ENCODE data around the gene SRRM1. TPM values are rescaled to one million over a fixed set of nuclear protein-coding genes. Genes with fewer than 3 reads are reported as not detected.
A peak's percentile ranks its signal among the peaks of the same experiment; 100 is the strongest.

Gene SRRM1
- total and polyA plus RNA-seq, 9 of the 15 experiments (the other 6 are each of a cell fraction or from before 2014, with no cell fraction given) = 54.5 to 268 (median 115) TPM

- TF ChIP-seq PBX2 (CRISPR knock-in tag; IDR thresholded peaks at IDR 0.05; ENCODE audit: low read depth) (no peak), PBX2 (tag; conservative IDR thresholded peaks at IDR 0.05; ENCODE audit: low read depth) (peak; percentile 86), ZNF384 (IDR thresholded peaks at IDR 0.05; ENCODE audit: low read depth, low read length) (peak; percentile 98), OTX1 (CRISPR knock-in tag; IDR thresholded peaks at IDR 0.05) (no peak), TFAM (CRISPR knock-in tag; conservative IDR thresholded peaks at IDR 0.05) (no peak), ZNF79 (CRISPR knock-in tag; IDR thresholded peaks at IDR 0.05; ENCODE audit: low read depth) (no peak), ZNF644 (tag; IDR thresholded peaks at IDR 0.05; ENCODE audit: low read depth) (no peak), SMARCC2 (IDR thresholded peaks at IDR 0.05; ENCODE audit: low read depth) (0 out of 2 replicates have a peak, but pooled peaks have one; percentile 48), MBD2 (IDR thresholded peaks at IDR 0.05; ENCODE audit: borderline replicate concordance, low read depth) (no peak), CCNT2 (IDR thresholded peaks at IDR 0.05; ENCODE audit: borderline replicate concordance, extremely low read depth, insufficient read length, low read depth, low read length) (peak; percentile 24), HOXB6 (CRISPR knock-in tag; IDR thresholded peaks at IDR 0.05; ENCODE audit: borderline replicate concordance) (no peak), DPF2 (IDR thresholded peaks at IDR 0.05) (peak; percentile 87), MBD1 (CRISPR knock-in tag; IDR thresholded peaks at IDR 0.05) (no peak), FOXP4 (CRISPR knock-in tag; IDR thresholded peaks at IDR 0.05; ENCODE audit: borderline replicate concordance) (no peak), ZNF263 (CRISPR knock-in tag; IDR thresholded peaks at IDR 0.05; ENCODE audit: borderline replicate concordance) (peak; percentile 80; the same call in 1 of the 2 replicates), TARDBP (IDR thresholded peaks at IDR 0.05) (no peak), FOS (IDR thresholded peaks at IDR 0.05; ENCODE audit: extremely low read depth, insufficient read length) (peak; percentile 61), GTF2F1 (IDR thresholded peaks at IDR 0.05; ENCODE audit: low read depth, low read length) (no peak), JUND (IDR thresholded peaks at IDR 0.05; ENCODE audit: borderline replicate concordance, low read depth, low read length) (peak; percentile 93), JUND (tag; IDR thresholded peaks at IDR 0.05; ENCODE audit: borderline replicate concordance, low read depth, low read length) (peak; percentile 91; the same call in 2 of the 3 replicates), CBFA2T2 (conservative IDR thresholded peaks at IDR 0.05) (no peak; the same call in 1 of the 2 replicates), ZNF408 (CRISPR knock-in tag; IDR thresholded peaks at IDR 0.05; ENCODE audit: low read depth) (no peak), RCOR1 (IDR thresholded peaks at IDR 0.05; ENCODE audit: borderline replicate concordance in 1 of 2, low read depth in 2 of 2, low read length in 2 of 2) (peak in 1 of 2 experiments; percentile 66; a peak in 1 of 4 replicates), ASH1L (IDR thresholded peaks at IDR 0.05; ENCODE audit: borderline replicate concordance, low read depth, partially characterized antibody) (no peak), MTA1 (IDR thresholded peaks at IDR 0.05; ENCODE audit: borderline replicate concordance) (no peak)
Measured at GRCh38 chr1:24683713-24684162, 40.6 kb downstream of the SRRM1 start (continued).
